GM12864 (cell line): Measurements from ENCODE around the gene GFAP.

ENCODE experiments used
- DNase-seq: peaks from one replicate; pipeline ENCODE4 v3.0.0-alpha.2; 2011; ENCODE audit warnings: low read depth
- H3K4me3 ChIP-seq: 2 replicates; pipeline ENCODE4 v1.5.1; 2011; ENCODE audit warnings: mild to moderate bottlenecking, low read depth, low read length, control low read depth
- CTCF ChIP-seq: IDR thresholded peaks from 2 replicates; pipeline ENCODE4 v1.5.1; 2011; ENCODE audit warnings: low read depth, mild to moderate bottlenecking, moderate library complexity, low read length, control low read depth, inconsistent platforms; ENCODE audit errors: missing control alignments

GFAP gene

GRCh38 chr17:44915321-44915726 is at the start of gene GFAP:
Gene GFAP, minus strand, starts transcription at chr17:44915500. Its CDS starts 14 bp downstream, at chr17:44915486.
- TF ChIP-seq CTCF, result no peak
- no peak within 1 kb of the TSS for H3K4me3 ChIP-seq
- DNase-seq, result no peak

DNA sequence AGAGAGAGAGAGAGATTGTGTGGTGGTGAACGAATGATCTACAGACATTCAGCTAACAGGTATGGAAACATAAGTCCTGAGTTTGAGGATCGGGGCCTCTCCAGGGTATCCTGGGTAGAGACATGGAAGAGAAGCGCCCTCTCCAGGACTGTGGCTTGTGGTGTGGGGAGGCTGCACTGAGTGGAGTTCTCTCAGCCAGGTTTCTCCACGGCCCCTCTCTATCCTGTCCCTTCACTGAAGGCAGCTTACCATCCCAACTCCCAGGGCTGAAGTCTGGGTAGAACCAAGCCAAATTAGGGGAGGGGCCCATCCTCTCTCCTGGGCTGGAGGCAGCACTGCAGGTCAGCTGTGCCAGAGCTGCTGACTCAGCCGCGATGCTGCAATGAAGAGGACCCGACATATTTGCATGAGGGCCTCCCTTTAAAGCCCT is 46.6 kb upstream of the GFAP start:
- no peak overlapping the region for H3K4me3 ChIP-seq
- no peak for DNase-seq
- TF ChIP-seq CTCF, result no peak

GRCh38 chr17:44960691-44961090 is 45.4 kb upstream of the GFAP start:
- DNase-seq, result no peak
- TF ChIP-seq CTCF, result no peak

GRCh38 chr17:44959821-44960531 is 44.7 kb upstream of the GFAP start:
- no peak for DNase-seq
- no peak overlapping the region for H3K4me3 ChIP-seq
- TF ChIP-seq CTCF, result no peak

More at GRCh38 chr17:44960691-44961090, 45.4 kb upstream of the GFAP start:
- no peak overlapping the region for H3K4me3 ChIP-seq

GRCh38 chr17:44956998-44957981 is 42.0 kb upstream of the GFAP start:
- no peak for TF ChIP-seq CTCF
- H3K4me3 ChIP-seq, result no peak overlapping the region

GRCh38 chr17:44955674-44956425 is 40.5 kb upstream of the GFAP start:
- H3K4me3 ChIP-seq, result no peak overlapping the region
- no peak for DNase-seq
- no peak for TF ChIP-seq CTCF

More at GRCh38 chr17:44956998-44957981, 42.0 kb upstream of the GFAP start:
- no peak for DNase-seq
